Measurements from ENCODE around the gene MTREX.

DNA sequence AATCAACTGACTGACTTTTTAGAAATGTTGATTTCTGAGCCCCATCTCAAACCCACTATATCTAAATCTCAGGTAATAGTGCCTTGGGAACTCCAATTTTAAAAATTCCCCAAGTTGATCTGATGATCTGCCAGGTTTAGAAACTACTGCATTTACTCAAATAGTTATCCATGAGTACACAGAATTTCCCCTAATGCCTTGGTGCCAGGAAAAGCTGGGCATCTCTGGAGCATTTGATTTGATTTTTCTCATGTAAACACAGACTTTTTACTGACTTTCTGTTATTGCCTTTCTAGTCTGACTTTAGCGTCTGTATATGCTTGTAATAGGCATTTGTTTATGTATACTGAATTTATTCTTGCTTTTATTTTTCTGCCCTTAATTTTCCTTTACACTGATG lies 35.8 kb downstream of the MTREX start:
- TF ChIP-seq, protein P1, sequence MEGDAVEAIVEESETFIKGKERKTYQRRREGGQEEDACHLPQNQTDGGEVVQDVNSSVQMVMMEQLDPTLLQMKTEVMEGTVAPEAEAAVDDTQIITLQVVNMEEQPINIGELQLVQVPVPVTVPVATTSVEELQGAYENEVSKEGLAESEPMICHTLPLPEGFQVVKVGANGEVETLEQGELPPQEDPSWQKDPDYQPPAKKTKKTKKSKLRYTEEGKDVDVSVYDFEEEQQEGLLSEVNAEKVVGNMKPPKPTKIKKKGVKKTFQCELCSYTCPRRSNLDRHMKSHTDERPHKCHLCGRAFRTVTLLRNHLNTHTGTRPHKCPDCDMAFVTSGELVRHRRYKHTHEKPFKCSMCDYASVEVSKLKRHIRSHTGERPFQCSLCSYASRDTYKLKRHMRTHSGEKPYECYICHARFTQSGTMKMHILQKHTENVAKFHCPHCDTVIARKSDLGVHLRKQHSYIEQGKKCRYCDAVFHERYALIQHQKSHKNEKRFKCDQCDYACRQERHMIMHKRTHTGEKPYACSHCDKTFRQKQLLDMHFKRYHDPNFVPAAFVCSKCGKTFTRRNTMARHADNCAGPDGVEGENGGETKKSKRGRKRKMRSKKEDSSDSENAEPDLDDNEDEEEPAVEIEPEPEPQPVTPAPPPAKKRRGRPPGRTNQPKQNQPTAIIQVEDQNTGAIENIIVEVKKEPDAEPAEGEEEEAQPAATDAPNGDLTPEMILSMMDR (optimal IDR thresholded peaks at IDR 0.05 in 1 of 3, IDR thresholded peaks at IDR 0.05 in 1 of 3, conservative IDR thresholded peaks at IDR 0.05 in 1 of 3; ENCODE audit: extremely low read depth in 1 of 3, insufficient read depth in 2 of 3, low read length in 3 of 3), result no peak
- no peak for TF ChIP-seq EZH2 (IDR thresholded peaks at IDR 0.05; ENCODE audit: low read length)

Measured in keratinocyte (primary cell).